HG03378 (cell line): ENCODE results near the gene GCC1.

Source experiments
- ATAC-seq: cut with Tn5 transposase; IDR thresholded peaks from one replicate; pipeline ENCODE4 v1.9.1; 2021; ENCODE audit warnings: mild to moderate bottlenecking, moderate library complexity; ENCODE audit not compliant: unreplicated experiment

GCC1 gene

DNA sequence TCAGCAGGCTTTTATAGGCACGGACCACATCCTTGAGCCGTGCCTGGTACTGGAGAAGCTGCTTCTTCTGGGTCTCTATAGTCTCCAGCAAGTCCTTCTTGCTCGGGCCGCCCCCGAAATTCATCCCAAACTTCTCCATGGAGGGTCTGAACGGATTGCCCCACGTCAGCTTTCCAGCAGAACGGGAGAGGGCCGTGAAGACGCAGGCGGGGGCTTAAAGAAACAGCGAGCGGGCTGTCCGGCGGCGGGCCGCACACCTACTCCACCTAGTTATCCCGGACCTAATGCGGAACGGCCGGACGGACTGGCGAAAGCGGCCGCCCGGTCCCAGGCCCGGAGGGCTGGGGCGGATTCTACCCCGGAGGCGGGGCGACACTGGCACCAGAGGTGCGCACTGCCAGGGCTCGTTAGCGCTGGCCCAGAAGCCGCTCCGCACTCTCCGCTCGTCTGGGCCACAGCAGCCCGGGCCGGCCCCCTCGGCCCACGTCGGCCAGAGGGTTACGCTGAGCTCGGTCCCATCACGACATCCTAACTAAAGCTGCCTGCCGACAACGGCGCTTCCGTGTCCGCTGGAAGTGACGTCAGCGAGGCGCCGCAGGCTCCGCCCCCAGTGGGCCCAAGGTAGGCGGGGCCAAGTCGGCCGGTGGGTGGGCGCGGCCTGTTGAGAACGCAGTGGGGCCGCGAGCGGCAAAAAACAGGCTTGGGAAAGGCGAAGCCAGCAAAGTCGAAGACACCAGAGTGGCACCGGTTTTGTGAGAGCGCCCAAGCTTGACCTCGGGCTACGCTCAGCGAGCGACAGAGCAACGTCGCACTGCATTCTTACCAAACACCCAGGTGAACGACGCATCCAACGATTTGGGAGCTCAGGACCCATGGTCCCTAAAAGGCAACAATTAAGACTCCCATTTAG is at the start of gene GCC1:
TSS of gene GCC1 (minus strand) at position 553 of the 910 bp plus-strand sequence. CDS start at position 139, 414 bp downstream.
- ATAC-seq: peak; percentile 88

DNA sequence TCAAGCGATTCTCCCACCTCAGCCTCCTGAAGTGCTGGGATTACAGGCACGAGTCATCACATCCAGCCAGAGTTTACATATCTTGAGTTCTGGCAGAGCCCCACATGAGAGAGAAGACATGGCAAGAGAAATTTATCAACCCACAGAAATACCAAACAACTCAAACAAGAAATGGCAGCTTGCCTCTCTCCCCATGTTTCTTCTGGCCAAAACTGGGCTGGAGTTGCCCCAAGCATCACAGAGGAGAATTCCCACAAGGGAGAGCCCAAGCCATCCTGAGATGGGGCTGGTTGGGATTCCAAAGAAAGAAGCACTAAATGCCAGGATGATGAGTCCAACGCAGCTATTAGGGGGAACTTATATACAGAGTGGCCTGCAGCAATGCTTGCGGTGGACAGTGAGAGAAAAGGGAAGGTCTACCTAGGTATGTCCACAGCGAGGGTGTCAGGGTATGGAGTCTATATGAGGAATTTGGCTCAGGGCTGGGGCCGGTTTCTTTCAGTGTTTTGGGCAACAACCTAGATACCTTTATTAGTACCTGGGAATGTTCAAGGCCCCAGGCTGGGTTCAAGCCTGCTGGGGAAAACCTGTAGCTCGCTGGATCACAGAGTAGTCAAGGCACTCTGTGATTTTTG is 47.0 kb upstream of the GCC1 start:
- ATAC-seq: no peak

DNA sequence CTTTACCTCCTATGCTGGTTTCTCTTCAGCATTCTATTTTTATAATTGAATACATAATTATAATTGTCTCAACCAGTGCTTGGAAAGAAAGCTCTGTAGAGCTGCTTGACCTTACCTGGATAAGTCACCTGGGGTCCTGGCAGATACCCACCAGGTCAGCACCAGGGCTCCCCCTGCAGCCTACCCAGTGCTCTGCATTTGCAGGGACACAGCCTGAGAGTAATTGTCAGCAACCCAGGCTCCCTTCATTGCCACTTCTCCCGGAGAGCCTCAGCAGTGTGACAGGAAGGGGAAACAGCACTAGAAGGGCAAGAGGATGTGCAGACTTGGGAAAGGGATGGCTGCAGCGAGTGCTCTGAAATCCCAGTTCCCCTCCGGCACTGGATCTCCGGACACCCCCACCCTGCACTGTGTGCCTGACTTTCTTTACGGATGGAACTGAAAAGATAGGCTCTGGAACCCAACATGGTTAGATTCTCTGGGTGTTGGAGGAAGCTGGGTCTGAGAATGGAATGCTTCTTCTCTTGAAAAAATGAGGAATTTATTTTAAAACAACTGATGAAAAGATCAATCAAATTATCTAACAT is 44.0 kb upstream of the GCC1 start:
- ATAC-seq: no peak

GRCh38 chr7:127628445-127628844 is 43.0 kb upstream of the GCC1 start:
- no peak for ATAC-seq

DNA sequence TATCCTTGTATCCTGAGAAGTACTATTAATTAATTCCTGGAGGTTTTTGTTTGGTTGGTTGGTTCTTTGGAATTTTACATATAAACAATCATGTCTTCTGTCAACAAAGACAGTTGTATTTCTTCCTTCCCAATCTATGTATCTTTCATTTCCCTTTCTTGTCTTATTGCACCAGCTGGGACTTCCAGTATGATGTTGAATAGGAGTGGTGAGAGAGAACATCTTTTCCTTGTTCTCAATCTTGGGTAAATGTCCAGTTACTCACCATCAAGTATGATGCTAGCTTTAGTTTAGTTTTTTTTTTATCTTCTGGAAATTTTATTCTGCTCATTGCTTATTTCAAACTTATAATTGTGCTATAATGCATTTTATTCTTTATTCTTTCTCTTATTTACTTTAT is 39.9 kb upstream of the GCC1 start:
- ATAC-seq: no peak

DNA sequence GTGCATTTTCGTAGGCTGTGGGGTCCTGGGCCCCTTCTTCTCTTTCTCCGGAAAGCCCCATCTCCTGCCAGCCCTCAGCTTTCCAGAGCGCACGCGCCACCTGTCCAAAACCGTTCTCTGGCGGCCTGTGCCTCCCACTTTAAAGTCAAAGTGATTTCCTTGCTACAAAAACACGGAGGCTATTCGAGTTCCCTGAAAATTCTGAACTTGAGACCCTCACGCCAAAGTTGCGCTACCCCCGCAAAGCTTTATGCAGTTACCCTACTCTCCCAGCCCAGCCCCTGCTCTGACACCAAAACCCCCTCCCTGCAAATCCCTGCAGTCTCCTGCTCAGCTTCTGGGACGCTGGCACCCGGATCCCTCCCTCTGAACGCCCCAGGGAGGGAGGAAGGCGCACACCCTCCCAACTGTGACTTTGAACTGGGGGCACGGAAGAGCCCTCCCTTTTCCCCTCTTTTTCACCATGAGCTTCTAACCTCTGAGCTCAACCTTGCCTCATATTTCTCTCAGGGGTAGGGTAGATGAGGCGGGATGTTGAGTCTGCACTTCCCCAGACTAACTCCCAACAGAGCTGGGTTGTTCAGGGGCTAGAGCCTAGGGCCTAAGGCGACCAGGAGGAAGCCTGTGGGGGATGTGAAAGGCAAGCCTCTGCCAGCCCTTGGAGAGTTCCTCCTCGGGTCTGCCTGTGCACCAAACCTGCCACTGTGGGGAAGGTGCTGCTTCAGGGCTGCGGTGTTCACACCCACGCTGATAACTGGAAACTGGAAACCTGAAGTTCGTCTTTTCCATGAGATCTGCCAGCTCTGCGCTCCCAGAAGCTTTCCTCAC is 35.2 kb upstream of the GCC1 start:
- no peak for ATAC-seq

DNA sequence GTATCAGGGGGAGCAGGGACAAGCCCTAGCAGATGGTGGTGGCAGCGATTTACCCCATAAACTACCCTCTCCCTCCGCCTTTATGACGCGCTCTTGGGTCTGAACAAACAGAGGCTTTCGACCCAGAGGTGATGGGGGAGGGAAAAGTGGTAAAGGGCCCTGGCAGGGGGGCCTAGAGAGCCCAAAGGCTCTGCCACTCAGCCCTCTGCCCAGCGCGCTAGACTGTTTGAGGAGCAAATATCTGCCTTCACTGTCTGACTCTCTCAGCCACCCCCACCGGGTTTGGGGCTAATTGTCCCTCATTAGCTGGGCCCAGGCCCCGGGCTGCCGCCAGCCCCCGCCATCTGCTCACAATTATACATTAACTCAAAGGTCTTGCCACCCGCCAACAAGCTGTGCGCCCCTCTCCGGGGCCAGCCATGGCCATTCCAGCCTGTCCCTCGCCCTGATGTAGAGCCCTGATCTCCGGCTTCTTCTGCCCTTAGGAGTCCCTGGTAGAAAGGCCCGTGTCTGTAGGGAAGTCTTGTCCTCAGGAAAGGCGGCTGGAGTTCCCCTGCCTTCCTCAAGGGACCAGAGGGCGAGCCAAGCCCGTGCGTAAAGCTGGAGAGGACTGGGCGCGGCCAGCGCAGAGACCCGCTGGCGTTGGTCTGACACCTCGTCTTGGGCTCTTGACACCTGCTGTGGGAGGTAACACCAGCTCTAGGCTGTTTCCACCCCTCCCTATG is 34.4 kb upstream of the GCC1 start:
- ATAC-seq: no peak

DNA sequence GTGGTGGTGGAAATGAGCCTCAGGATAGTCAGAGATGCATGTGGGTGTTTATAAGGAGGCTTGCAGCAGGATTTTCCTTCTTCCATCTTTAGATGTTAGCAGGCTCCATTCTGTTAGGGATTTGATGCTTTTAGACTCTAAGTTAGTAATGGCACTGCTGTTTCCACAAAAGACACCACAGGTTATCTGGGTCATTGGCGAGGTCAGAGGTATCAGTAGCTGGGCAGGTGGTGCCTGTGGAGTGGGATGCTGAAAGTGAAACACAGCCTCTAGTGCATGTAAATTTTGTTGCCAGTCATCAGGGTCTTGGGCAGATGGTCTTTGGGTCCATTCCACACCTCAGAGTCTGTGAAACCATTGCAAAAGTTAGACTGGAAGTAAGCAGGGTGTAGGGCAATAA is 33.4 kb upstream of the GCC1 start:
- no peak for ATAC-seq

DNA sequence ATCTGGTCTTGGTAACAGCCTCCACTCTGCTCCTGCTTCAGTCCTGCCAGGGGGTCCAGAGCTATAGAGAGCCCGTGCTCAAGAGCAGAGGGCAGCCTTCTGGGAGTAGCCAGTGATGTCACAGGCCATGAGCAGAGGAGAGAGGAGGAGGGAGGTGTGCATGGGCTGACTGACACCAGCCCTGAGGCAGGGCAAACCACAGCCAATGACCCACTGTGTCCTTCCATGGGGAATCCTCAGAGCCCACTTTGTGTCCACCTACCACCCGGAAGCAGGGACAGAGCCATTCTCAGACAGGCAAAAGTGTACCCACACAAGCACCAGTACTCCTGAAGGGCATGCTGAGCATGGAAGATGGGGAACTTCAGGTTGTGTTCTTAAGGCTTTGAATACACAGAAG is 32.6 kb upstream of the GCC1 start, which contains the start of gene PAX4:
TSS of gene PAX4 (minus strand) at position 101 of the 400 bp plus-strand sequence. CDS start 2,214 bp downstream, outside the sequence.
- ATAC-seq: no peak

DNA sequence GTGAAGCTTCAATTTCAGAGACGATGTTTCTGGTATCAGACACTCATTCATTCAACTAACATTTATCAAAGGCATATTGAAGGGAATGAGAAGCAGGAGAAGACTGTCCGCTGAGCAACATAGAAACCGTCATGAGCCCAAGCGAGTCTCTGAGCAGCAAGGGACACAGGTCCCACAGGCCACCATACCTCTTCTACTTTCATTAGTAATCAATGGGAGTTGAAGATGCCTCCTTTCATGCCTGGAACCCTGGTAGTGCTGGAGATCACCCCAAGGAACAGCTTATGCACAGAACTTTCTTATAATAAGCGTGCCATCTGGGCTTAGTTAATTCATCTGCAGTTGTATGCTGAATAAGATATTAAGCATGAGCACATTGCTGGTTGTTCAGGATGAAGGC is 31.3 kb upstream of the GCC1 start:
- ATAC-seq: no peak

GRCh38 chr7:127612263-127612662 is 26.9 kb upstream of the GCC1 start:
- no peak for ATAC-seq

- no peak for ATAC-seq
Observed at GRCh38 chr7:127609297-127609696, 23.9 kb upstream of the GCC1 start.

DNA sequence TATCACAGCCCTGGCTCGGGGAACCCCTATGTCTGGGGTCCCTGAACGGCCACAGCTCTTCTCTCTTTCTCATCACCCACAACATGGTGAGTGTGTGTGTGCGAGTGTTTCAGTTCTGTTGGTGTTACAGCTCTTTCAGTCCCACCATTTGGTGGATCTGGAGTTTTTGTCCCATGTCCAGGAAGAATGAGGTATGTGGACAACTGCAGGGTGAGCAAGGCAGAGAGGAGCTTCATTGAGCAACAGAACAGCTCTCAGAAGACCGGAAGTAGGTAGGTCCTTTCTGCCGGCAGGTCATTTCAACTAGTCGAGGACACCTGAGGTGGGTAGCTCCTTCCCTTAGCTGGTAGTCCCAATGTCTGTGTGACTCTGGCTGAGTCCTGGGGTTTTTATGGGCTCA is 23.1 kb upstream of the GCC1 start:
- no peak for ATAC-seq

DNA sequence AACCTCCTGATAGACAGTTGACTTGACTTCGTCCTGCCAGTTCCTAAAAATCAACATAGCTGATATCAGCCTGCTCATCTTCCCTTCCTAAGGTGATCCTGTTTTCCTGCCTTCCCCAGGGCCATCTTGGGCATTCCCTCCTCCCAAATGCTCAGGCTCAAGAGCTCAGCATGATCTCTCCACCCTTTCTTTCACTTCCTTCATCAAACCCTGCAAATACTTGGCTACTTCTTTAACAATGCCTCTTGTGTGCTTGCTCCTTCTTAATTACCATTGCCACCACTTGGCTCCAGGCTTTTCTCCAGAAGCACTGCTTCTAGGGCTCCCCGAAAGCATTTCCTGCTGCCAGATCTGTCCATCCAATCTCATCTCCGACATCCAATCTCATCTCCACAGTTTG is 15.5 kb upstream of the GCC1 start:
- ATAC-seq: no peak

GRCh38 chr7:127598318-127598717 is 12.9 kb upstream of the GCC1 start:
- no peak for ATAC-seq

GRCh38 chr7:127595737-127596136 is 10.3 kb upstream of the GCC1 start:
- ATAC-seq: no peak

- peak; percentile 55 for ATAC-seq
Observed at GRCh38 chr7:127594490-127594889, 9.1 kb upstream of the GCC1 start.

DNA sequence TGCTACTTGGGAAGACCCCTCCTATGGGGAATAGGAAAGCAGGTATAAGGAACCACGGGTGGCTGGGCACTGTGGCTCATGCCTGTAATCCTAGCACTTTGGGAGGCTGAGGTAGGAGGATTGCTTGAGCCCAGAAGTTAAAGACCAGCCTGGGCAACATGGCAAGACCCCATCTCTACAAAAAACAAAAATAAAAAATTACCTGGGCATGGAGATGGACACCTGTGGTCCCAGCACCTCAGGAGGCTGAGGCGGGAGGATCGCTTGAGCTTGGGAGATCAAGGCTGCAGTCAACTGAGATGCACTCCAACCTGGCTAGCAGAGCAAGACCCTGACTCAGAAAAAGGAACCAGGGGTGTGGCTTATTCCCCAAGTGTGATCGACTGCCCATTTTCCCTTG is 7.2 kb upstream of the GCC1 start:
- no peak for ATAC-seq

DNA sequence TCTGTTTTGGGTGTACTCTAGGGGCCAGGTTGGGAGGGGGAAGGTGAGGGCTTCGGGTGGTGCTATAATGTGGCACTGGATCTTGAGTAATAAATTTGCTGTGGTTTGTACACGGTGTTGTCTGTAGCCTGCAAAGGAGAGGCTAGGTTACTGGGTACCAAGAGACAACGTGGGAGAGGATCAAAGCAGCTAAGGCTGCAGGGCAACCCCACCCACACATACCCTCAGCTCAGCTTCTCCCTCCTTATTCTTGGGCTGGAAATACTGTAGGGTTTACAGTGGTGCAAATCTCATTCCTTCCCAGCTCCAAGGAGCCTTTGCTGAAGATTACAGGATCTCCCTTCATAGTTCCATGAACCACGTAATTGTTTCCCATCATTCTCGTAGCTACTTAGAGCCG is 6.2 kb upstream of the GCC1 start:
- ATAC-seq: no peak

- no peak for ATAC-seq
Observed at GRCh38 chr7:127591189-127591588, 5.8 kb upstream of the GCC1 start.
